Panc1 (cell line): Measurements from ENCODE around the gene MAOB.

ENCODE experiments used
- CTCF ChIP-seq: fragments of 450-650 bp; IDR thresholded peaks from 2 replicates; pipeline ENCODE4 v1.5.1; 2017; ENCODE audit warnings: mild to moderate bottlenecking
- POLR2AphosphoS5 ChIP-seq: IDR thresholded peaks from 2 replicates; pipeline ENCODE4 v1.6.1; 2012; ENCODE audit warnings: mild to moderate bottlenecking, low read depth, low read length, moderate library complexity
- TCF7L2 ChIP-seq: IDR thresholded peaks from 2 replicates; pipeline ENCODE4 v1.6.1; 2011; ENCODE audit warnings: mild to moderate bottlenecking, low read depth, low read length, inconsistent platforms
- TF ChIP-seq, protein P1 (sequence below), 2 experiments: IDR thresholded peaks; 2 replicates each; pipeline ENCODE4 v1.6.1; 2011 to 2012; ENCODE audit warnings: low read depth in 2 of 2, control low read depth in 1 of 2, low read length in 1 of 2, mild to moderate bottlenecking in 1 of 2, moderate library complexity in 1 of 2; ENCODE audit not compliant: insufficient read depth in 1 of 2

- no peak for TF ChIP-seq CTCF
- no peak for TF ChIP-seq POLR2AphosphoS5
- TF ChIP-seq, protein P1, sequence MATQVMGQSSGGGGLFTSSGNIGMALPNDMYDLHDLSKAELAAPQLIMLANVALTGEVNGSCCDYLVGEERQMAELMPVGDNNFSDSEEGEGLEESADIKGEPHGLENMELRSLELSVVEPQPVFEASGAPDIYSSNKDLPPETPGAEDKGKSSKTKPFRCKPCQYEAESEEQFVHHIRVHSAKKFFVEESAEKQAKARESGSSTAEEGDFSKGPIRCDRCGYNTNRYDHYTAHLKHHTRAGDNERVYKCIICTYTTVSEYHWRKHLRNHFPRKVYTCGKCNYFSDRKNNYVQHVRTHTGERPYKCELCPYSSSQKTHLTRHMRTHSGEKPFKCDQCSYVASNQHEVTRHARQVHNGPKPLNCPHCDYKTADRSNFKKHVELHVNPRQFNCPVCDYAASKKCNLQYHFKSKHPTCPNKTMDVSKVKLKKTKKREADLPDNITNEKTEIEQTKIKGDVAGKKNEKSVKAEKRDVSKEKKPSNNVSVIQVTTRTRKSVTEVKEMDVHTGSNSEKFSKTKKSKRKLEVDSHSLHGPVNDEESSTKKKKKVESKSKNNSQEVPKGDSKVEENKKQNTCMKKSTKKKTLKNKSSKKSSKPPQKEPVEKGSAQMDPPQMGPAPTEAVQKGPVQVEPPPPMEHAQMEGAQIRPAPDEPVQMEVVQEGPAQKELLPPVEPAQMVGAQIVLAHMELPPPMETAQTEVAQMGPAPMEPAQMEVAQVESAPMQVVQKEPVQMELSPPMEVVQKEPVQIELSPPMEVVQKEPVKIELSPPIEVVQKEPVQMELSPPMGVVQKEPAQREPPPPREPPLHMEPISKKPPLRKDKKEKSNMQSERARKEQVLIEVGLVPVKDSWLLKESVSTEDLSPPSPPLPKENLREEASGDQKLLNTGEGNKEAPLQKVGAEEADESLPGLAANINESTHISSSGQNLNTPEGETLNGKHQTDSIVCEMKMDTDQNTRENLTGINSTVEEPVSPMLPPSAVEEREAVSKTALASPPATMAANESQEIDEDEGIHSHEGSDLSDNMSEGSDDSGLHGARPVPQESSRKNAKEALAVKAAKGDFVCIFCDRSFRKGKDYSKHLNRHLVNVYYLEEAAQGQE (IDR thresholded peaks at IDR 0.05; ENCODE audit: insufficient read depth in 1 of 2, low read depth in 2 of 2, low read length in 1 of 2), result no peak
- no peak for TF ChIP-seq TCF7L2
Measured at GRCh38 chrX:43846558-43846957, 35.7 kb downstream of the MAOB start.
